Common myeloid progenitor, CD34-positive (primary cell): ENCODE data around the gene APOBEC3A.

Source experiments
- CTCF ChIA-PET: fragments of 350-600 bp; sonication (Branson Sonifier 250); formaldehyde crosslinking; loops from one replicate; lab custom pipeline; 2021; ENCODE audit warnings: antibody characterized with exemption; lab: Charles Lee
- POLR2A ChIA-PET: fragments of 350-600 bp; sonication (Branson Sonifier 250); formaldehyde crosslinking; loops from one replicate; lab custom pipeline; 2021; ENCODE audit warnings: antibody characterized with exemption; lab: Charles Lee
- DNase-seq, 3 donors: peaks; one replicate each; pipeline versions ENCODE4 v3.0.0 to v3.0.0-alpha.2; 2013
- H3K27ac ChIP-seq, 2 experiments: 1 replicate in 1 of 2; 2 replicates in 1 of 2; pipeline ENCODE4 v1.7.0; 2013; ENCODE audit warnings: inconsistent platforms in 2 of 2, low read length in 2 of 2, mild to moderate bottlenecking in 2 of 2, low read depth in 1 of 2, moderate library complexity in 1 of 2; ENCODE audit not compliant: severe bottlenecking in 2 of 2, insufficient read depth in 1 of 2, poor library complexity in 1 of 2
- H3K27me3 ChIP-seq, 5 experiments: replicated peaks in 2 of 5; 1 replicate in 3 of 5; 2 replicates in 2 of 5; pipeline versions ENCODE4 v1.6.1 to v1.7.0; 2013; ENCODE audit warnings: low read length in 4 of 5, mild to moderate bottlenecking in 2 of 5, moderate library complexity in 2 of 5, inconsistent platforms in 1 of 5; ENCODE audit not compliant: insufficient read depth in 5 of 5, control insufficient read depth in 4 of 5
- H3K36me3 ChIP-seq, 4 experiments: 1 replicate in 2 of 4; 2 replicates in 2 of 4; pipeline versions ENCODE4 v1.6.1 to v1.7.0; 2013; ENCODE audit warnings: low read length in 3 of 4, control low read depth in 1 of 4, mild to moderate bottlenecking in 1 of 4; ENCODE audit not compliant: control insufficient read depth in 4 of 4, insufficient read depth in 4 of 4
- H3K4me1 ChIP-seq, 4 experiments: 1 replicate in 3 of 4; 2 replicates in 1 of 4; pipeline versions ENCODE4 v1.6.1 to v1.7.1; 2013; ENCODE audit warnings: low read length in 3 of 4, mild to moderate bottlenecking in 3 of 4, control low read depth in 1 of 4, inconsistent platforms in 1 of 4, moderate library complexity in 1 of 4; ENCODE audit not compliant: control insufficient read depth in 4 of 4, insufficient read depth in 4 of 4; ENCODE audit errors: control extremely low read depth in 1 of 4
- H3K4me3 ChIP-seq, 7 experiments: 1 replicate in 4 of 7; 2 replicates in 3 of 7; pipeline versions ENCODE4 v1.5.1 to v1.7.0; 2013; ENCODE audit warnings: mild to moderate bottlenecking in 7 of 7, low read length in 6 of 7, moderate library complexity in 6 of 7, inconsistent platforms in 2 of 7, low read depth in 2 of 7, control low read depth in 1 of 7; ENCODE audit not compliant: insufficient read depth in 4 of 7, control insufficient read depth in 1 of 7; ENCODE audit errors: extremely low read depth in 1 of 7
- H3K9me3 ChIP-seq, 5 experiments: 1 replicate in 4 of 5; 2 replicates in 1 of 5; pipeline versions ENCODE4 v1.6.1 to v1.7.1; 2013; ENCODE audit warnings: low read length in 4 of 5, mild to moderate bottlenecking in 2 of 5, inconsistent platforms in 1 of 5, low read depth in 1 of 5, moderate library complexity in 1 of 5; ENCODE audit not compliant: control insufficient read depth in 4 of 5, insufficient read depth in 2 of 5; ENCODE audit errors: control extremely low read depth in 1 of 5
- WGBS: methylation state at CpG from one replicate; pipeline ENCODE4 v1.1.5; 2013; ENCODE audit not compliant: insufficient coverage; 5-methylcytosine and 5-hydroxymethylcytosine counted together

Gene APOBEC3A

DNA sequence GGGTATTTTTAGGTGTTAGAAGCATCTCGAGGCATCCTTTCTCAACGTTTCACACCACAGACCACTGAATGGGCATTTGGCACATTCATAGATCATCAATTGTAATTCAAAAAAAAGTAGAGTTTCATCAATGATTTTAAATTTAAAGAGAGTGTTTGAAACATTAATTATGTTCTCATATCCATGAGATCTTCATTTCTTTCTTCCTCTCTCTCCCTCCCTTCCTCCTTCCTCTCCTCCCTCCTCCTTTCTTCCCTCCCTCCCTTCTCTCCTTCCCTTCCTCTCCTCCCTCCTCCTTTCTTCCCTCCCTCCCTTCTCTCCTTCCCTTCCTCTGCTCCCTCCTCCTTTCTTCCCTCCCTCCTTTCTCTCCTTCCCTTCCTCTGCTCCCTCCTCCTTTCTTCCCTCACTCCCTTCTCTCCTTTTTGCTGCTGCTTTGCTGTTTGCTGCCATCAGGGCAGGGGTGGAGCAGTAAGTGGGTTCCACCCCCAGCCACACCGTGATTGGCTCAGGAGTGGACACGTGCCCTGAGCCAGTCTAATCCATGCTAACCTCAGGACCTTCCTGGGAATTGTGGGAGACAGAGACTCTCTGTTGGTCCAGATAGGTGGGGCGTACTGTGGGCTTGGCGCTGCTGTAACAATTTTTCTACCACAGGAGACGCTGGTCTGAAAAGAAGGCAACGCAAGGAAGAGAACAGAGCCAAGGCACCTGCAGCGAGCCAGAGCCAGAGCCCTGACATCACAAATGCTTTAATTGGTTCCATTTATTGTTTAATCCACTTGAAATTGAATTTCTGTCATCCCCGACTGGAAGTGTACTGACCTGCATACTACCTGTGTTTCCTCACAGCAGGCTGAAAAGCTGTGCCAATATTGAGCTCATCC is 33.7 kb upstream of the APOBEC3A start:
- H3K4me3 ChIP-seq = no peak overlapping the region
- peaks cover 0 to 12% (median 0%) of the 10 kb centered on the region in 4 experiments for H3K4me1 ChIP-seq
- 53% methylated on average over 5 of the region's 10 CpGs for WGBS
- POLR2A ChIA-PET = no interaction called here
- peaks cover 0 to 24% (median 4%) of the 10 kb centered on the region in 5 experiments for H3K27me3 ChIP-seq
- H3K27ac ChIP-seq = no peak overlapping the region
- no peaks in the 10 kb centered on the region for H3K9me3 ChIP-seq
- no peaks in the 10 kb centered on the region for H3K36me3 ChIP-seq
- CTCF ChIA-PET = interaction anchor here (0.6 to 1.5 kb wide), 2 partner anchors 28 to 212 kb away, joined by 3 to 4 read pairs; no protein-coding TSS in a partner anchor
- DNase-seq = peak in 1 of 3 donors; percentile 6

- Histone ChIP-seq H3K9me3 (no peaks in the 10 kb centered on the region), H3K27me3 (peaks cover 0 to 24% (median 4%) of the 10 kb centered on the region in 5 experiments), H3K4me1 (peaks cover 0 to 12% (median 0%) of the 10 kb centered on the region in 4 experiments), H3K36me3 (no peaks in the 10 kb centered on the region), H3K4me3 (no peak overlapping the region), H3K27ac (no peak overlapping the region)
- 13% methylated on average over 4 of the region's 9 CpGs for WGBS
- DNase-seq = peak in 2 of 3 donors; percentile 42 to 65
- ChIA-PET POLR2A (no interaction called here), CTCF (interaction anchor here (0.6 to 1.5 kb wide), 2 partner anchors 27 to 212 kb away, joined by 3 to 4 read pairs; no protein-coding TSS in a partner anchor)
Measured at GRCh38 chr22:38924347-38924952, 33.0 kb upstream of the APOBEC3A start.

GRCh38 chr22:38925571-38926041 is 31.8 kb upstream of the APOBEC3A start:
- no peak overlapping the region for H3K4me3 ChIP-seq
- ChIA-PET POLR2A (no interaction called here), CTCF (interaction anchor here (0.7 kb wide), 1 partner anchor 56 kb away, joined by 3 read pairs; no protein-coding TSS in a partner anchor)
- H3K36me3 ChIP-seq = no peaks in the 10 kb centered on the region
- no peak for DNase-seq
- no peaks in the 10 kb centered on the region for H3K9me3 ChIP-seq
- H3K27me3 ChIP-seq = peaks cover 0 to 24% (median 4%) of the 10 kb centered on the region in 5 experiments
- no peak overlapping the region for H3K27ac ChIP-seq
- WGBS = 94% methylated on average over 5 of the region's 7 CpGs
- H3K4me1 ChIP-seq = peaks cover 0 to 12% (median 0%) of the 10 kb centered on the region in 4 experiments

DNA sequence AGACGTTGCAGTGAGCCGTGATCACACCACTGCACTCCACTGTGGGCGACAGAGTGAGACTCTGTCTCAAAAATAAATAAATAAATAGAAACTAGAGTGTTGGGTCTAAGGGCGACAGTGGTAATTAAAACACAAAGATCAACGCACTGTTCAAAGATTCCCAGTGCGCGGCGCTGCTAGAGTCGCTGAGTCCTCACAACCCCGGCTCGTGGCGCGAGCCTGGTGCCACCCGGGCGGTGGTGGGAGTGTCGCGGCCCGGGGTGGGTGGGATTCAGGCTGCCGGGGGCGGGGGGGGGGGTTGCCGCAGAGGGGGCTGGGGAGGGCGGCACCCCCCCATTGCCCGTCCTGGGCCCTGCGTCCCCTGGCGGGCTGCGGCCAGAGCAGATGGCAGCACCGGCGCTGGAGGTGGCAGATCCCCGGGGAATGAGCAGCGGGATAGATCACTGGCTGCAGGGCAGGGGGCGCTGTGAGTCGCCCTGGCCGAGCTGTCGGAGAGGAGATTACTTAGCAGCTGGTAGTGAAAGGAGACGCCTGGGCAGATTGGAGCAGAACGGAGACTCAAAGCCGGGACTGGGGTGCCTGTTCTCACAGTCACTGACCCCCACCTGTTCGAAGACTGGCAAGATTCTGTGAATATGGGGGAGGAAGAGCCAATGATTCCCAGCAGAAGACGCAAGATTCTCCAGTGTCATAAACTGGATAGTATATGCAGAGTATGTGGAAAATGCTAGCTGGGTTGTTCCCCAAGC is 30.2 kb upstream of the APOBEC3A start:
- Histone ChIP-seq H3K27ac (no peak overlapping the region), H3K4me3 (peak overlapping the region in 2 of 7 experiments; percentile 36 to 45), H3K36me3 (no peaks in the 10 kb centered on the region), H3K4me1 (peaks cover 0 to 12% (median 0%) of the 10 kb centered on the region in 4 experiments), H3K9me3 (no peaks in the 10 kb centered on the region), H3K27me3 (peaks cover 0 to 24% (median 4%) of the 10 kb centered on the region in 5 experiments)
- CTCF ChIA-PET = interaction anchor here (0.7 to 2.6 kb wide), 4 partner anchors 13 to 76 kb away, joined by 3 to 16 read pairs (median 4); no protein-coding TSS in a partner anchor
- peak; percentile 67 to 74 (median 74) for DNase-seq
- POLR2A ChIA-PET = no interaction called here
- WGBS = 6% methylated on average over 28 of the region's 39 CpGs

- no peak overlapping the region for H3K4me3 ChIP-seq
- ChIA-PET POLR2A (no interaction called here), CTCF (interaction anchor here (0.9 to 3.6 kb wide), 3 partner anchors 12 to 162 kb away, joined by 3 to 19 read pairs (median 7); no protein-coding TSS in a partner anchor)
- no peak for DNase-seq
- no peaks in the 10 kb centered on the region for H3K36me3 ChIP-seq
- H3K9me3 ChIP-seq = no peaks in the 10 kb centered on the region
- 83% methylated on average over 1 of the region's 3 CpGs for whole genome bisulfite sequencing
- H3K27ac ChIP-seq = no peak overlapping the region
- H3K4me1 ChIP-seq = peaks cover 0 to 10% (median 0%) of the 10 kb centered on the region in 4 experiments
- peaks cover 0 to 17% (median 0%) of the 10 kb centered on the region in 5 experiments for H3K27me3 ChIP-seq
Measured at GRCh38 chr22:38930512-38930911, 26.9 kb upstream of the APOBEC3A start.

DNA sequence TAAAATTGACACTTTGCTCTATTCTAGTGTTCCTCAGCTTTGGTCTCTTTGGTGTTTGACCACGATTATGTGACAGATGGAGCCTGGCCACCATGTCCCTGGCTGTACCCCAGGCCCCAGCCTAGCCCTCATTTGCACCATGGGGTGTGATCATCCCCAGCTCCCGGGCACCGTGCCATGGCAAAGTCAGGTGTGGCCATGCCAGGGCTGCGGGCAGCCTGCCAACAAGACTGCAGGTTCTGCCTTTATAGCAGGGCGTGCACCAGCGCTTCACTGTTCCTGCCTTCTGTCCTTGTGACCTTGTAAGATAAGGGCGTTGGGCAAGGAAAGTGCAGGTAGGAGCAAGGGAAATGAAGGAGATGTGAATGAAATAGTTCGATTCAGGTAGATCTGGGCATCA is 22.4 kb upstream of the APOBEC3A start:
- WGBS = 91% methylated on average over 8 of the region's 8 CpGs
- no peaks in the 10 kb centered on the region for H3K36me3 ChIP-seq
- H3K4me1 ChIP-seq = peaks cover 0 to 8% (median 0%) of the 10 kb centered on the region in 4 experiments
- no peak overlapping the region for H3K27ac ChIP-seq
- H3K27me3 ChIP-seq = peaks cover 0 to 12% (median 0%) of the 10 kb centered on the region in 5 experiments
- POLR2A ChIA-PET = no interaction called here
- H3K9me3 ChIP-seq = no peaks in the 10 kb centered on the region
- no peak for DNase-seq
- no peak overlapping the region for H3K4me3 ChIP-seq
- CTCF ChIA-PET = no interaction called here
